ENCODE measurements around the gene ETV3.

GRCh38 chr1:157151073-157151472 is 12.9 kb upstream of the ETV3 start:
- TF ChIP-seq CTCF (conservative IDR thresholded peaks at IDR 0.05) (no peak), EZH2 (IDR thresholded peaks at IDR 0.05; ENCODE audit: low read depth) (no peak)
